GM18526 (cell line): ENCODE measurements around the gene PAX4.

Source experiments
- POLR2A ChIP-seq: IDR thresholded peaks from 3 replicates; pipeline ENCODE4 v1.6.1; 2011; ENCODE audit not compliant: insufficient read length; ENCODE audit errors: extremely low read depth

Gene PAX4

GRCh38 chr7:127647636-127648035, 29.7 kb upstream of the PAX4 start:
- TF ChIP-seq POLR2A = no peak

- TF ChIP-seq POLR2A = no peak
Observed at GRCh38 chr7:127644484-127644883, 26.5 kb upstream of the PAX4 start.

GRCh38 chr7:127638197-127638596, 20.3 kb upstream of the PAX4 start:
- TF ChIP-seq POLR2A = no peak

- TF ChIP-seq POLR2A = no peak
Observed at GRCh38 chr7:127635659-127636285, 17.8 kb upstream of the PAX4 start.

GRCh38 chr7:127632276-127632910, 14.5 kb upstream of the PAX4 start:
- no peak for TF ChIP-seq POLR2A

GRCh38 chr7:127629268-127629854, 11.4 kb upstream of the PAX4 start:
- no peak for TF ChIP-seq POLR2A

GRCh38 chr7:127628445-127628844, 10.5 kb upstream of the PAX4 start:
- no peak for TF ChIP-seq POLR2A

GRCh38 chr7:127625331-127625730, 7.4 kb upstream of the PAX4 start:
- no peak for TF ChIP-seq POLR2A

GRCh38 chr7:127620406-127621233, 2.7 kb upstream of the PAX4 start:
- TF ChIP-seq POLR2A = no peak

- TF ChIP-seq POLR2A = no peak
Observed at GRCh38 chr7:127619681-127620405, 1.9 kb upstream of the PAX4 start.

GRCh38 chr7:127618775-127619174, 833 bp upstream of the PAX4 start:
- no peak for TF ChIP-seq POLR2A

GRCh38 chr7:127616724-127617123, 1.2 kb downstream of the PAX4 start:
- no peak for TF ChIP-seq POLR2A

- TF ChIP-seq POLR2A = no peak
Observed at GRCh38 chr7:127612263-127612662, 5.7 kb downstream of the PAX4 start.

- TF ChIP-seq POLR2A = no peak
Observed at GRCh38 chr7:127609297-127609696, 8.6 kb downstream of the PAX4 start.

GRCh38 chr7:127608446-127608845, 9.5 kb downstream of the PAX4 start:
- TF ChIP-seq POLR2A = no peak
